ENCODE data around the gene LITAFD.

The LITAFD gene

DNA sequence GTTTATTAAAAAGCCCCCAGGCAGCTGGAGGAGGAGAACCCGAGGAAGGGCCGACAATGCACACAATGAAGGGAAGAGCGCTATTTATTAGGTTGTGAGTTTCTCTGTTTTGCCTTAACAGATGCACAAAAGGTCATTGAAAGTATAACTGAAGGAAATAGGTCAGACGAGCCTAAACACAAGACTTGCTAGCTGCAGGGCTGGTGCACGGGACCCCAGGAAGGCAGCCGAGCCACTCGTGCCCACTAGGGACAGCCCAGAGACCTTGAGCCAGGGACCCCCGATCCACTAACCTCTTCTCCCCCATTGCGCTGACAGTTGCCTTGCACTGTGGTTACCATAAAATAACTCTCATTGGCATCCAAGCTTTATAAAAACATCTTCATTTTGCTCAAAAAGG lies 11.3 kb downstream of the LITAFD start:
- H3K9me3 ChIP-seq (ENCODE audit: control insufficient read depth, insufficient read depth, low read length): no peaks in the 10 kb centered on the region
- no peak overlapping the region for H3K9ac ChIP-seq (ENCODE audit: low read depth, low read length)
- H3K4me1 ChIP-seq (ENCODE audit: control insufficient read depth, insufficient read depth, low read length): no peaks in the 10 kb centered on the region
- H3K27me3 ChIP-seq (ENCODE audit: control insufficient read depth, insufficient read depth, low read length): no peaks in the 10 kb centered on the region
- H3K4me3 ChIP-seq (ENCODE audit: low read depth, low read length): no peak overlapping the region
- peaks cover 61% of the 10 kb centered on the region for H3K36me3 ChIP-seq (ENCODE audit: control insufficient read depth, insufficient read depth, low read length)

DNA sequence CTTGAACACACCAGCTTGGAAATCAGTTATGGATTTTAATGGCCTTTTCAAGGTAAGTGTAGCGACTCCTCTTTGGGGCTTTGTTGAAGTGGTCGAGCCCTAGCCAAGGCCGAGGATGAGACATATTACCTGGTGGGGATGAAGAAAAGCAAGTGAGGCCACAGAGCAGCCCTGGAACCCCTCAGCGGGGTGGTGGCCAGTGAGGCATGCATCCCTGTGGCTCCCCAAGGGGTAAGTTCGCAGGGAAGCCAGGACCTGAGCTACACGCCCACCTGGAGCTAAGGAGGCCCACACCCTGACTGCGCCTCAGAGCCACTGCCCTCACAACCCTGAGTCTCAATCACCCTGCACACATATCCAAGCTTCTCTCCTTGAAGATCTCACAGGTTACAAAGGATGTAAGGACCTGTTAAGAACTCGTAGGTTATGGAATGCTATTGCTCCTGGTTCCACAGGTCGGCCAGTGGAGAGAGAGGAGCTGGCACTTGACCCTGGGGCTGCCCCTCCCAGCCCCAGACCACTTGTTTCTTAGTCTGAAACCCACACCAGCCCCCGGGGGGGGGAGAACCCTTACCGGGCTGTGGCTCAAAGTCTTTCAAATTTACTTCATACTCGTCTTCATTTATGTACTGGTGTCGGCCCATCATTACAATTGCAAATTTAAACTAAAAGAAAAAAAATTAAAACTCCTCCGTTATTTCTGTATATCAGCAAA lies 12.0 kb downstream of the LITAFD start:
- Histone ChIP-seq H3K9ac (ENCODE audit: low read depth, low read length) (no peak overlapping the region), H3K9me3 (ENCODE audit: control insufficient read depth, insufficient read depth, low read length) (no peaks in the 10 kb centered on the region), H3K4me1 (ENCODE audit: control insufficient read depth, insufficient read depth, low read length) (no peaks in the 10 kb centered on the region), H3K27me3 (ENCODE audit: control insufficient read depth, insufficient read depth, low read length) (no peaks in the 10 kb centered on the region), H3K36me3 (ENCODE audit: control insufficient read depth, insufficient read depth, low read length) (peaks cover 66% of the 10 kb centered on the region), H3K4me3 (ENCODE audit: low read depth, low read length) (no peak overlapping the region)

DNA sequence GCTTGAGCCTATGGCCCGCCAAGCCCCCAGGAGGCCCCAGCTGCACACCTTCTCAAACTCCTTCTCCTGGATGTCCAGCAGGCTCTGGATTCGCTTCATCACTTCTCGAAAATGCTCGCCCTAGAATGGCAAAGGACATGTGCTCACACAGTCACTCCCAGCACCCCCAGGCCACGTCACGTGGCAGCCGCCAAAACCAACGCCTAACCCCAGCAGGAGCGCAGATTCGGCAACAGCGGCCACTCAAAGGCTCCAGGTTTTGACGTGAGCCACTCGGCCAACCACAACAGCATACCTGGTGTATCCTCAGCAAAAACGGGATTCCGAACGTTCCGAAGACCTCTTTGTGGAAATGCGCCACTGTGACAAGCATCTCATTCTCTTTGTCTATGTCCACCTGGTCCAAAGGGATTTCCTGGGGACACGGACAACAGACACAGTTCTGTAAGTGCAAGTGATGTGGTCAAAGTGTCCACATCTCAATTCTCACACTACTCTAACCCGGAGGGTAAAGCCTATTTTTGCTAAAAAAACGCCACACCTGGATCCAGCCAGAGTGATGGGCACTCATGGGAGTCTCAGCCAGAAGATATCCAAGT lies 12.7 kb downstream of the LITAFD start:
- no peaks in the 10 kb centered on the region for H3K27me3 ChIP-seq (ENCODE audit: control insufficient read depth, insufficient read depth, low read length)
- peaks cover 68% of the 10 kb centered on the region for H3K36me3 ChIP-seq (ENCODE audit: control insufficient read depth, insufficient read depth, low read length)
- no peaks in the 10 kb centered on the region for H3K9me3 ChIP-seq (ENCODE audit: control insufficient read depth, insufficient read depth, low read length)
- no peaks in the 10 kb centered on the region for H3K4me1 ChIP-seq (ENCODE audit: control insufficient read depth, insufficient read depth, low read length)
- H3K9ac ChIP-seq (ENCODE audit: low read depth, low read length): no peak overlapping the region
- no peak overlapping the region for H3K4me3 ChIP-seq (ENCODE audit: low read depth, low read length)

DNA sequence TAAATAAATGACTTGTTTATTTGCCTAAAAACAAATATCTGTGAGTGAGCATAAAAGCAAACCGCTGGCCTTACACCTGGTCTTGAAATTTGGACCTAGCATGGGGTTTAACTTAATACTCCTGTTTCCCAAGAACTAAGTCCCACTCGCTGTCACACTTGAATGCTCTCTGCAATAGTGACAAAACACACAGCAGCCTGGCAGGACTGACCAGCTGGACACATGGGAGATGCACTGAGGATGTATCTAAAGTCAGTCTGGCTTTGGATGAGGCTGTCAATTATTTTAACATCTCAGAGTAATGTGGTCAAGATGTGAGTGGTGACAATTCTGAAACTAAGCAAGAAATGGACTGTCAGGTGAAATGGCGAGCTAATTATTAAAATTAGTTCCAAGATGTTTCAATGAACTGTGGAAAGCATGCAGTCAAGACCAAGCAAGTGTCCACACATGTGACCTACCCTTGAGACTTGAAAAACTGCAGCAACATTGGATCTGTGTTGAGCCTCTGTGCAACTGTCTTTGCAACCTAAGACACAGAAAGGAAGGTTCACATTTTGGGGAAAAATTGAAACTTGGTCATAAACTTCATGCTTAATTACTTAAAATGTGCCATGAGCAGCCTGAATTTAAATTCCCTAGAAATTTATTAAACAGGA lies 16.6 kb downstream of the LITAFD start:
- H3K9ac ChIP-seq (ENCODE audit: low read depth, low read length): no peak overlapping the region

DNA sequence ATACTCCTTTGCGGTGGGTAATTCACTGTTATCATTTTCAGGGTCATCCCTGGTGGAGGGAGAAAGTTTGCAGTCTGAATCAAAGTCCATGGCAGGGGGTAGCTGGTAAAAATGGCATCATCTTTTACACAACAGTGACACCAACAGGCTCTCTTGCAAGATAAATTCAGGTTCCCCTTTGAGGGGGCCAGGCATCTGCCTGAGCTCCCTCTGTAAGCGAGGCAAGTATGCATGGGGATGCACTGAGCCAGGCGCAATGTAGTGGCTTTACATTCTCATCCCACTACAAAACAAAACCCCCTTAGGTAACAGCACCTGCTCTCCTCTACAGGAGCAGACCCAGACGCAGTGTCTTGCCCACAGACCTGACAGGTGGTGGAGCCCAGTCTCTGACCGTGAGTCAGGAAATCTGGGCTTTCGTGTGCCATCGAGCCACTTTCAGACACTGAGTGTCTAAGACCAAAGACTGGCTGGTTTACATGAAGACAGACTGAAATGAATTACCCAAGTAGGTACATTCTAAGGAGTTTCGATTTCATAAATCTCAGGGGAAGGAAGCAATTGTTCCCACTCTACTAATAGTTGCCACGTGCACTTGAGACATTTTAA lies 17.7 kb downstream of the LITAFD start:
- Histone ChIP-seq H3K4me3 (ENCODE audit: low read depth, low read length) (no peak overlapping the region), H3K9me3 (ENCODE audit: control insufficient read depth, insufficient read depth, low read length) (no peaks in the 10 kb centered on the region), H3K9ac (ENCODE audit: low read depth, low read length) (no peak overlapping the region), H3K4me1 (ENCODE audit: control insufficient read depth, insufficient read depth, low read length) (no peaks in the 10 kb centered on the region), H3K27me3 (ENCODE audit: control insufficient read depth, insufficient read depth, low read length) (no peaks in the 10 kb centered on the region), H3K36me3 (ENCODE audit: control insufficient read depth, insufficient read depth, low read length) (peaks cover 75% of the 10 kb centered on the region)

More for the DNA sequence above, 16.6 kb downstream of the LITAFD start:
- Histone ChIP-seq H3K9me3 (ENCODE audit: control insufficient read depth, insufficient read depth, low read length) (no peaks in the 10 kb centered on the region), H3K4me1 (ENCODE audit: control insufficient read depth, insufficient read depth, low read length) (no peaks in the 10 kb centered on the region), H3K4me3 (ENCODE audit: low read depth, low read length) (no peak overlapping the region), H3K36me3 (ENCODE audit: control insufficient read depth, insufficient read depth, low read length) (peaks cover 77% of the 10 kb centered on the region), H3K27me3 (ENCODE audit: control insufficient read depth, insufficient read depth, low read length) (no peaks in the 10 kb centered on the region)

DNA sequence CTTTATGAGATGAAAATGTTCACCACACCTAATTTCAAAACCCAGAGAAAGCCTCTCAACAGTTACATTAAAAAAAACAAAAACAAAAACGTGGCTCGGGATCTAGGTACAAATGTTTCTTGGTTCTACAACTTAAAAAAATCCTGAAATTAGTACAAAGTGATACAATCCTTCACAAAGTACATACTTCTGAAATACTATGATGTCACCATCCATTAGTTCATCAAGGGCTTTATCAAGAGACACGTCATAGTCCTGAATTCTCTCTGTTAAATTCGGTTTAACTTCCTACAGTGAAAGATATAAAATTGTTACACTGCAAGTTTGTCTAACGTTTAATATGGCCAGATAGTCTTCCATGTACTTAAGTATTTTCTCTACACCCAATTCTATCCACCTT lies 18.2 kb downstream of the LITAFD start:
- H3K27me3 ChIP-seq (ENCODE audit: control insufficient read depth, insufficient read depth, low read length): no peaks in the 10 kb centered on the region
- H3K4me3 ChIP-seq (ENCODE audit: low read depth, low read length): no peak overlapping the region
- peaks cover 73% of the 10 kb centered on the region for H3K36me3 ChIP-seq (ENCODE audit: control insufficient read depth, insufficient read depth, low read length)
- no peaks in the 10 kb centered on the region for H3K9me3 ChIP-seq (ENCODE audit: control insufficient read depth, insufficient read depth, low read length)
- no peak overlapping the region for H3K9ac ChIP-seq (ENCODE audit: low read depth, low read length)
- H3K4me1 ChIP-seq (ENCODE audit: control insufficient read depth, insufficient read depth, low read length): no peaks in the 10 kb centered on the region

DNA sequence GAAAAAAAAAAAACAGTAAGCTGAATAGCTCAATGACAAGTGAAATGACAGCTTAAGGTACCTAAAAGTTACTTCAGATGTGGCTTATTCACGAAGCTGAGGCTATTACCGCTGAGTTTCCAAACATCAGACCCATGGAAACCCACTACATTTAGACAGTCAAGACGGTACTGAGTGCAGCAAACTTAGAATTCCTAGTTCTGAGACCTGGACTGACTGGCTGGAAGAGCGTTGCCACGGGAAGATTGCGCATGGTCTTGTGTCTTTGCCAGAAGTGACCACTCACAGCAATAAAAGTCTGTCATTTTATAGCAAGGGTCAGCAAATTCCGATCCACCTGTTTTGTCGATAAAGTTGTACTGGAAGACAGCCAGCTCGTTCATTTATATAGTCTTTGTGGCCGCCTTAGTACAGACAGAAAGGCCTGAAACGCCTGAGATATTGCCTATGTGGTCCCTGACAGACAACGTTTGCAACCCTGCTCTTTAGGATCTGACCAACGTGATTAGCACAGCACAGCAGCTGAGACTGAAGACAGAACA lies 19.2 kb downstream of the LITAFD start:
- H3K9ac ChIP-seq (ENCODE audit: low read depth, low read length): no peak overlapping the region
- peaks cover 75% of the 10 kb centered on the region for H3K36me3 ChIP-seq (ENCODE audit: control insufficient read depth, insufficient read depth, low read length)
- no peak overlapping the region for H3K4me3 ChIP-seq (ENCODE audit: low read depth, low read length)
- H3K9me3 ChIP-seq (ENCODE audit: control insufficient read depth, insufficient read depth, low read length): no peaks in the 10 kb centered on the region
- no peaks in the 10 kb centered on the region for H3K4me1 ChIP-seq (ENCODE audit: control insufficient read depth, insufficient read depth, low read length)
- H3K27me3 ChIP-seq (ENCODE audit: control insufficient read depth, insufficient read depth, low read length): no peaks in the 10 kb centered on the region

DNA sequence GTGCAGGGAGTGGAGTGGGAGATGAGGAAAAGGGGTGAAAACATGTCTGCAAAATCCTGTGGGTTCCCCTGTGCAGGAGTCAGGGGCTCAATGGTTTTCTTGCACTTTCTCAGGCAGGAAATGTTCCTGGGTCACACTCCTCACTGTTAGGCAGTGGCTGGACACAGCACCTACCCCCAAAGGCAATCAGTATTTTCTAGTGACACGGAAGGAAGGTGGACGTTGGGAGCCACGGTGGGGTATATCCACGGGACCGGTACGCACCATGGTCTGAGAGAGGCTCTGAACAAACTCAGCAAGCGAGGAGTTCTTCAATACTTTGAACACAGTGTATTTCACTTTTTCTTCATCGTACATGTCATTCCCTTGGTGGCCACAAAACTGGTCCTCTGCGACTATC lies 20.9 kb downstream of the LITAFD start:
- H3K4me3 ChIP-seq (ENCODE audit: low read depth, low read length): no peak overlapping the region
- H3K4me1 ChIP-seq (ENCODE audit: control insufficient read depth, insufficient read depth, low read length): no peaks in the 10 kb centered on the region
- no peaks in the 10 kb centered on the region for H3K9me3 ChIP-seq (ENCODE audit: control insufficient read depth, insufficient read depth, low read length)
- no peak overlapping the region for H3K9ac ChIP-seq (ENCODE audit: low read depth, low read length)
- H3K27me3 ChIP-seq (ENCODE audit: control insufficient read depth, insufficient read depth, low read length): no peaks in the 10 kb centered on the region
- H3K36me3 ChIP-seq (ENCODE audit: control insufficient read depth, insufficient read depth, low read length): peaks cover 75% of the 10 kb centered on the region

DNA sequence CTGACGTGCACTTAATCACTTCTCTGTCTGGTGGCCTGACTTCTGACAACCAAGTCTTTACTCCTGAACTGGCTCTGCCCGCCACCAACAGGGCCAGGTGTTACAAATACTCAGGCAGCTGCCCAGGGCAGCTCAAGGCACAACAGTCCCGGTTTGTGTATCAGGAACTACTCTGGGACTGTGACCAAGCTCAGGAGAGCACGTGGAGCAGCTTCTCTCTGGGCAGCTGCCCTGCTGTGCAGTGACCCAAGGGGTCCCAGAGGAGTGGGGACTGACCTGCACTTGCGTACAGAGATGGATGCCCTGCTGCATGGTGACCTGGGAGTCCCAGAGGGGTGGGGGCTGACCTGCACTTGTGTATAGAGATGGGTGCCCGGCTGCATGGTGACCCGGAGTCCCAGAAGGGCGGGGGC lies 21.9 kb downstream of the LITAFD start:
- H3K9ac ChIP-seq (ENCODE audit: low read depth, low read length): no peak overlapping the region
- no peak overlapping the region for H3K4me3 ChIP-seq (ENCODE audit: low read depth, low read length)
- no peaks in the 10 kb centered on the region for H3K27me3 ChIP-seq (ENCODE audit: control insufficient read depth, insufficient read depth, low read length)
- H3K36me3 ChIP-seq (ENCODE audit: control insufficient read depth, insufficient read depth, low read length): peaks cover 77% of the 10 kb centered on the region
- no peaks in the 10 kb centered on the region for H3K4me1 ChIP-seq (ENCODE audit: control insufficient read depth, insufficient read depth, low read length)
- H3K9me3 ChIP-seq (ENCODE audit: control insufficient read depth, insufficient read depth, low read length): no peaks in the 10 kb centered on the region

DNA sequence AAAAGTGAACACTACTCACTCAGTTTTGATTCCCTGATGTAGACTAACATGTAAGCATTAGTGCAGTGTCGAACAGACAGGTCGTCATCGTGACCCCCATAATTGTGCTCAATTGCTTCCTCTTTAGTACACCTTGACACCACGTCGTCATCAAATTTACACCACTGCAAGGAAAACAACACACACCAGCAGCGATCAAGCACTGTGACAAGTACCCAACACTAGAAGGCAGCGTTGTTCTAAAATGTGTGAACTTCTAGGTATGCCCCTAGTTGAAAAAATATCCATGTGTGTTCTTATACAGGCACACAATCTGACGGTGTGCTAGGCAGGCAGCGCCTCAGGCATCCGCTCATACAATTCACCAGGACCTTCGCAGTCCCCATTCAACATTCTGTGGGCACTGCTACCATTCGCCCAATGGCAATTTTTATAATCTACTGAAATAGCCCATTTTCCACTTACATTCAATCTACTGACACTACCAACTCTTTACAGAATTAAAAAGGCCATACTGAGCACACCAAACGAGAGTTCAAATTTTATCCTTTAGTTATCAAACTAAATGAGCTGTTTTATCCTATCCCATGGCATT lies 23.1 kb downstream of the LITAFD start:
- Histone ChIP-seq H3K9ac (ENCODE audit: low read depth, low read length) (no peak overlapping the region), H3K36me3 (ENCODE audit: control insufficient read depth, insufficient read depth, low read length) (peaks cover 70% of the 10 kb centered on the region), H3K4me3 (ENCODE audit: low read depth, low read length) (no peak overlapping the region), H3K9me3 (ENCODE audit: control insufficient read depth, insufficient read depth, low read length) (no peaks in the 10 kb centered on the region), H3K27me3 (ENCODE audit: control insufficient read depth, insufficient read depth, low read length) (no peaks in the 10 kb centered on the region), H3K4me1 (ENCODE audit: control insufficient read depth, insufficient read depth, low read length) (no peaks in the 10 kb centered on the region)

DNA sequence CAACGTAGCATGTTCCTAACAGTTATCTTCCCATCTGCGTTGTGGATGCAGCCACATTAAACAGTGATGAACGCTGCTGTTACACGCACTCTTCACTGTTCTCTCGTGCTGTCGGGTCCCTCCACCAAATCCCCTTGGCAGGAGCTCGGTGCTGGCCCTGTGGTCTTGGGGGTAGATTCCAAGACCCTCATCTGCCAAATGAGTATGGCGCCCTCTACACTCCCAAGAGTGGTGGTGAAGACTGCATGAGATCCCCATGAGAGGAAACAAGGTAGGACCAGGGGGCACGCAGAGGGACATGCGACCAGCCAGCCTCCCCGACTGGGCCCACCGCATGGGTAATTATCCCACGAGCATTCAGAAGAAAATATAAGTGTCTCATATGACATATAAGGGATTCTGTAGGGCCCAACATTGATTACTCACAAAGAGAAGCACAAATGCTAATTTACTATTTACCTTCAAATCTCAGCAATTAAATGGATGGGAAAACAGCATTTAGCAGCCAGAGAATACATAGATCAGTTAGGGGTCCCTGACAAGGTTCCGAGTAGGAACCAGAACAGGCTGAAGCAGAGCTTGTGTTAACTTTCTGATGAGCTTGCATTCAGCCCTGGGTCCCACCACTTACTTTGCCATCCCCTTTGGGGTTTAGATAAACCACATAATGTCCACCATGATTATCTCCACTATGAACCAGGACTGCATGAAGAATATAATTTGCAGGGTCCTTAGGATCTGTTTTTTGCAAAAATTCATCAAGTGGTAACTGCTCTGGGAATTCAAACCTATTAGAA lies 23.8 kb downstream of the LITAFD start:
- no peaks in the 10 kb centered on the region for H3K4me1 ChIP-seq (ENCODE audit: control insufficient read depth, insufficient read depth, low read length)
- no peak overlapping the region for H3K9ac ChIP-seq (ENCODE audit: low read depth, low read length)
- no peaks in the 10 kb centered on the region for H3K9me3 ChIP-seq (ENCODE audit: control insufficient read depth, insufficient read depth, low read length)
- peaks cover 67% of the 10 kb centered on the region for H3K36me3 ChIP-seq (ENCODE audit: control insufficient read depth, insufficient read depth, low read length)
- no peak overlapping the region for H3K4me3 ChIP-seq (ENCODE audit: low read depth, low read length)
- no peaks in the 10 kb centered on the region for H3K27me3 ChIP-seq (ENCODE audit: control insufficient read depth, insufficient read depth, low read length)

All from iPS-15b (cell line).